ENCODE data around the gene C4BPA.

Gene C4BPA

DNA sequence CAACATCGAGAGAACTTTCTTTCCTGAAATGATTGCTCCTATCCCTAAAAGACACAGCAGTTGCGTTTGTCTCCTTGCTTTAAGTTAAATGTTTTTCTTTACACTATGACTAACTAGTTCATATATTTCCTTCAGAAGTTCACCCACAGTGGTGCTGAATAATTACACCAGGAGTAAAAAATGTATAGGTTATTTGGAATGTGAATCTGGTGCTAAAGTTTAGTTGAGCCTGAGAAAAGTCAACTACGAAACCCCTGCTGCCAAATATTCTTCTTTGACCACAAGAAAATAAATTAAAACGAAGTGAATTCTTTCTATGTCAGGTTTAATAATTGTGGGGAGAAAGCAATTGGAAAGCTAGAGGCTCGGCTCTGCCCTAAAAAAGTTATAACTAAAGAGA, 52.8 kb downstream of the C4BPA start:
- H3K79me2 ChIP-seq (ENCODE audit: low read length) = no peaks in the 10 kb centered on the region
- DNase-seq = no peak
- H2AFZ ChIP-seq (ENCODE audit: low read length) = no peak overlapping the region
- H3K4me1 ChIP-seq (ENCODE audit: low read length) = no peaks in the 10 kb centered on the region
- no peaks in the 10 kb centered on the region for H3K9me3 ChIP-seq (replicated peaks; ENCODE audit: insufficient read depth, low read length)
- H3K4me2 ChIP-seq (ENCODE audit: low read depth, low read length) = no peak overlapping the region
- TF ChIP-seq EZH2 (optimal IDR thresholded peaks at IDR 0.05; ENCODE audit: low read depth, low read length) (no peak), EZH2phosphoT487 (IDR thresholded peaks at IDR 0.05; ENCODE audit: low read length) (no peak)
- TF ChIP-seq, protein P1, sequence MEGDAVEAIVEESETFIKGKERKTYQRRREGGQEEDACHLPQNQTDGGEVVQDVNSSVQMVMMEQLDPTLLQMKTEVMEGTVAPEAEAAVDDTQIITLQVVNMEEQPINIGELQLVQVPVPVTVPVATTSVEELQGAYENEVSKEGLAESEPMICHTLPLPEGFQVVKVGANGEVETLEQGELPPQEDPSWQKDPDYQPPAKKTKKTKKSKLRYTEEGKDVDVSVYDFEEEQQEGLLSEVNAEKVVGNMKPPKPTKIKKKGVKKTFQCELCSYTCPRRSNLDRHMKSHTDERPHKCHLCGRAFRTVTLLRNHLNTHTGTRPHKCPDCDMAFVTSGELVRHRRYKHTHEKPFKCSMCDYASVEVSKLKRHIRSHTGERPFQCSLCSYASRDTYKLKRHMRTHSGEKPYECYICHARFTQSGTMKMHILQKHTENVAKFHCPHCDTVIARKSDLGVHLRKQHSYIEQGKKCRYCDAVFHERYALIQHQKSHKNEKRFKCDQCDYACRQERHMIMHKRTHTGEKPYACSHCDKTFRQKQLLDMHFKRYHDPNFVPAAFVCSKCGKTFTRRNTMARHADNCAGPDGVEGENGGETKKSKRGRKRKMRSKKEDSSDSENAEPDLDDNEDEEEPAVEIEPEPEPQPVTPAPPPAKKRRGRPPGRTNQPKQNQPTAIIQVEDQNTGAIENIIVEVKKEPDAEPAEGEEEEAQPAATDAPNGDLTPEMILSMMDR (IDR thresholded peaks at IDR 0.05; ENCODE audit: low read length) = no peak
- no peak overlapping the region for H3K27ac ChIP-seq (ENCODE audit: low read length)
- no peaks in the 10 kb centered on the region for H3F3A ChIP-seq (ENCODE audit: insufficient read depth, low read length)
- H4K20me1 ChIP-seq (ENCODE audit: insufficient read depth, low read length) = no peaks in the 10 kb centered on the region
- H3K4me3 ChIP-seq (ENCODE audit: low read length) = no peak overlapping the region
- no peaks in the 10 kb centered on the region for H3K27me3 ChIP-seq (replicated peaks; ENCODE audit: insufficient read depth, low read length)
- H3K36me3 ChIP-seq (replicated peaks; ENCODE audit: insufficient read depth, low read length) = no peaks in the 10 kb centered on the region
- H3K9ac ChIP-seq (ENCODE audit: low read length) = no peak overlapping the region
- H3K9me2 ChIP-seq (replicated peaks; ENCODE audit: insufficient read depth, low read length) = no peaks in the 10 kb centered on the region

DNA sequence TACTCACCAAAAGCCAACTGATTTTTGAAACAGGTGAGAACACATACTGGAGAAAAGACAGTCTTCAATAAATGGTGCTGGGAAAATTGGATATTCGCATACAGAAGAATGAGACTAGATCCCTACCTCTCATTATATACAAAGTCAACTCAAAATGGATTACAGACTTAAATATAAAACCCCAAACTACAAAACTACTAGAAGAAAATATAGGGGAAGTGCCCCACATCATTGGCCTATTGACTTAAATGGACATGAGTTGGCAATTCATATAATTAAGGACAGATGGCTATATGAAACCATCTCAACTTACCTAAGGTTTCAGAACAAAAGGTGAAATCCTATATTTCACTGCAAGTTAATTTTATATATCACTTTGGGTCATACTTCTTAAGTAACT, 60.1 kb downstream of the C4BPA start:
- no peak overlapping the region for H3K9ac ChIP-seq (ENCODE audit: low read length)
- H3K27me3 ChIP-seq (replicated peaks; ENCODE audit: insufficient read depth, low read length) = no peaks in the 10 kb centered on the region
- no peaks in the 10 kb centered on the region for H3K9me3 ChIP-seq (replicated peaks; ENCODE audit: insufficient read depth, low read length)
- no peaks in the 10 kb centered on the region for H3K4me1 ChIP-seq (ENCODE audit: low read length)
- no peak overlapping the region for H3K4me2 ChIP-seq (ENCODE audit: low read depth, low read length)
- no peaks in the 10 kb centered on the region for H3K9me2 ChIP-seq (replicated peaks; ENCODE audit: insufficient read depth, low read length)
- peak; percentile 21 for DNase-seq
- no peaks in the 10 kb centered on the region for H3K36me3 ChIP-seq (replicated peaks; ENCODE audit: insufficient read depth, low read length)
- no peak overlapping the region for H2AFZ ChIP-seq (ENCODE audit: low read length)
- TF ChIP-seq EZH2 (optimal IDR thresholded peaks at IDR 0.05; ENCODE audit: low read depth, low read length) = no peak
- TF ChIP-seq, protein P1 (IDR thresholded peaks at IDR 0.05; ENCODE audit: low read length) = no peak
- TF ChIP-seq EZH2phosphoT487 (IDR thresholded peaks at IDR 0.05; ENCODE audit: low read length) = no peak
- no peaks in the 10 kb centered on the region for H4K20me1 ChIP-seq (ENCODE audit: insufficient read depth, low read length)
- no peaks in the 10 kb centered on the region for H3K79me2 ChIP-seq (ENCODE audit: low read length)
- H3K27ac ChIP-seq (ENCODE audit: low read length) = no peak overlapping the region
- no peaks in the 10 kb centered on the region for H3F3A ChIP-seq (ENCODE audit: insufficient read depth, low read length)
- H3K4me3 ChIP-seq (ENCODE audit: low read length) = no peak overlapping the region

DNA sequence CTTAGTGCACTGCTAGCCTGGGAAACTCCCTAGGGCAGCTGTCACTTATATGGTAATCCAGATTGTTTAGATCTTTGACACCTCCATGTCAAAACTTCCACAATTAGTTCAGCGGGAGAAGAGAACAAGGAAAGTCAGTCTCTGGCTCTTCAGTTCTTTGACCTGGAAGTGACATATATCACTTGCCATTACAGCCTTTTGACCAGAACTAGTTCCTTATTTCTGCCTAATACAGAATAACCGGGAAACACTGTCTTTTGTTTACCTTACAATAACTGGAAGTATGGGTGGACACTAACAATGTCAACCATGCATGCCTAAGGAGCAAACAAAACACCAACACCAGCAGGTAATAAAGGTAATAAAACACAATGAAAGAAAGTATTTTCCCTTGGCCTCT, 68.3 kb downstream of the C4BPA start:
- no peaks in the 10 kb centered on the region for H3F3A ChIP-seq (ENCODE audit: insufficient read depth, low read length)
- no peaks in the 10 kb centered on the region for H4K20me1 ChIP-seq (ENCODE audit: insufficient read depth, low read length)
- no peak overlapping the region for H3K4me2 ChIP-seq (ENCODE audit: low read depth, low read length)
- 0 out of 2 replicates have a peak, but pooled peaks cover 5% of the 10 kb centered on the region for H3K4me1 ChIP-seq (ENCODE audit: low read length)
- no peak overlapping the region for H3K4me3 ChIP-seq (ENCODE audit: low read length)
- TF ChIP-seq EZH2phosphoT487 (IDR thresholded peaks at IDR 0.05; ENCODE audit: low read length) = no peak
- no peaks in the 10 kb centered on the region for H3K9me2 ChIP-seq (replicated peaks; ENCODE audit: insufficient read depth, low read length)
- no peak overlapping the region for H3K27ac ChIP-seq (ENCODE audit: low read length)
- no peak overlapping the region for H2AFZ ChIP-seq (ENCODE audit: low read length)
- DNase-seq = no peak
- no peak overlapping the region for H3K9ac ChIP-seq (ENCODE audit: low read length)
- no peaks in the 10 kb centered on the region for H3K36me3 ChIP-seq (replicated peaks; ENCODE audit: insufficient read depth, low read length)
- H3K27me3 ChIP-seq (replicated peaks; ENCODE audit: insufficient read depth, low read length) = no peaks in the 10 kb centered on the region
- no peaks in the 10 kb centered on the region for H3K9me3 ChIP-seq (replicated peaks; ENCODE audit: insufficient read depth, low read length)
- H3K79me2 ChIP-seq (ENCODE audit: low read length) = no peaks in the 10 kb centered on the region

DNA sequence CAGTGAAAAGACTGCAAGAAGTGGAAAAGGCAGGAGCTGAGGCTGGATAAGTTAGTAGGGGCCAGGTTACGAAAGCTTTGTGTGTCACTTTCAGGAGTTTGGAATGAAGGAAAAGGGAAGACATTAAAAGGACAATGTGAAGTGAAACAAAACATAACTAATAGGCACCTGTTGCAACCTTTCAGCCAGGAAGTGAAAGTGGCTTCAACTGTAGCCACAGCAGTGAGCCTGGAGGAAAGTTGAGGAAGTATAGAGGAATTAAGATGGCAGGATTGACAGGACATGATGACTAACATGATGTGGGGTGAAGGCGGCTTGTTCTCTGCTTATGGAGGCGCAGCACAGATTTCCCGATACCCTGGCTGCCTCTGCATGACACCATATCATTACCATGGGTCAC, 68.9 kb downstream of the C4BPA start:
- no peaks in the 10 kb centered on the region for H3K36me3 ChIP-seq (replicated peaks; ENCODE audit: insufficient read depth, low read length)
- H3K9me2 ChIP-seq (replicated peaks; ENCODE audit: insufficient read depth, low read length) = no peaks in the 10 kb centered on the region
- DNase-seq = peak; percentile 32
- H3K4me3 ChIP-seq (ENCODE audit: low read length) = no peak overlapping the region
- no peak overlapping the region for H3K9ac ChIP-seq (ENCODE audit: low read length)
- H3K79me2 ChIP-seq (ENCODE audit: low read length) = no peaks in the 10 kb centered on the region
- H4K20me1 ChIP-seq (ENCODE audit: insufficient read depth, low read length) = no peaks in the 10 kb centered on the region
- TF ChIP-seq, protein P1 (IDR thresholded peaks at IDR 0.05; ENCODE audit: low read length) = no peak
- TF ChIP-seq EZH2 (optimal IDR thresholded peaks at IDR 0.05; ENCODE audit: low read depth, low read length) (no peak), EZH2phosphoT487 (IDR thresholded peaks at IDR 0.05; ENCODE audit: low read length) (no peak)
- no peaks in the 10 kb centered on the region for H3K27me3 ChIP-seq (replicated peaks; ENCODE audit: insufficient read depth, low read length)
- H3K27ac ChIP-seq (ENCODE audit: low read length) = no peak overlapping the region
- H2AFZ ChIP-seq (ENCODE audit: low read length) = no peak overlapping the region
- H3F3A ChIP-seq (ENCODE audit: insufficient read depth, low read length) = no peaks in the 10 kb centered on the region
- H3K4me2 ChIP-seq (ENCODE audit: low read depth, low read length) = no peak overlapping the region
- H3K4me1 ChIP-seq (ENCODE audit: low read length) = 0 out of 2 replicates have a peak, but pooled peaks cover 5% of the 10 kb centered on the region
- no peaks in the 10 kb centered on the region for H3K9me3 ChIP-seq (replicated peaks; ENCODE audit: insufficient read depth, low read length)
